Measurements from ENCODE around the gene CBR4. TPM values are rescaled to one million over a fixed set of nuclear protein-coding genes. Genes with fewer than 3 reads are reported as not detected.
A peak's percentile ranks its signal among the peaks of the same experiment; 100 is the strongest.

The CBR4 gene
- total RNA-seq, 4 donors from 2014 or later, result 20.4 to 25.6 (median 24.7) TPM

GRCh38 chr4:169014586-169014985 lies 4.5 kb upstream of the CBR4 start:
- no peak for TF ChIP-seq CTCF (IDR thresholded peaks at IDR 0.05)
- no peak for TF ChIP-seq EP300 (IDR thresholded peaks at IDR 0.05)
- no peak for TF ChIP-seq POLR2A (IDR thresholded peaks at IDR 0.05)
- no peaks in the 10 kb centered on the region for H3K36me3 ChIP-seq
- H3K27ac ChIP-seq, result peak overlapping the region in 2 of 4 donors; percentile 61 to 76
- no peak overlapping the region for H3K4me3 ChIP-seq
- H3K9me3 ChIP-seq, result no peaks in the 10 kb centered on the region
- peaks cover 0 to 20% (median 2%) of the 10 kb centered on the region in 4 donors for H3K4me1 ChIP-seq
- H3K27me3 ChIP-seq, result no peaks in the 10 kb centered on the region
- 20 to 28% methylated on average over 2 of the region's 2 CpGs for WGBS, 2 donors
- no peak for DNase-seq (ENCODE audit: low spot score in 2 of 2)

- peak overlapping the region in 1 of 4 donors; percentile 76 for H3K27ac ChIP-seq
- 68 to 78% methylated on average over 1 of the region's 1 CpG for WGBS, 2 donors
- no peak for TF ChIP-seq EP300 (IDR thresholded peaks at IDR 0.05)
- no peak for TF ChIP-seq CTCF (IDR thresholded peaks at IDR 0.05)
- no peak for TF ChIP-seq POLR2A (IDR thresholded peaks at IDR 0.05)
- H3K9me3 ChIP-seq, result no peaks in the 10 kb centered on the region
- H3K36me3 ChIP-seq, result no peaks in the 10 kb centered on the region
- H3K27me3 ChIP-seq, result no peaks in the 10 kb centered on the region
- no peak overlapping the region for H3K4me3 ChIP-seq
- DNase-seq (ENCODE audit: low spot score in 2 of 2), result no peak
- peaks cover 3 to 29% (median 11%) of the 10 kb centered on the region in 4 donors for H3K4me1 ChIP-seq
Measured at GRCh38 chr4:169013396-169013795, 3.3 kb upstream of the CBR4 start.

- no peaks in the 10 kb centered on the region for H3K9me3 ChIP-seq
- no peaks in the 10 kb centered on the region for H3K27me3 ChIP-seq
- no peak overlapping the region for H3K27ac ChIP-seq
- DNase-seq (ENCODE audit: low spot score in 2 of 2), result no peak
- H3K4me3 ChIP-seq, result no peak overlapping the region
- H3K36me3 ChIP-seq, result no peaks in the 10 kb centered on the region
- H3K4me1 ChIP-seq, result peaks cover 3 to 43% (median 22%) of the 10 kb centered on the region in 4 donors
- 79 to 90% methylated on average over 2 of the region's 2 CpGs for WGBS, 2 donors
- TF ChIP-seq POLR2A (IDR thresholded peaks at IDR 0.05) (no peak), EP300 (IDR thresholded peaks at IDR 0.05) (no peak), CTCF (IDR thresholded peaks at IDR 0.05) (no peak)
Measured at GRCh38 chr4:169012049-169012448, 2.0 kb upstream of the CBR4 start.

GRCh38 chr4:169009286-169010124 lies 550 bp downstream of the CBR4 start:
- H3K27ac ChIP-seq, result peak overlapping the region; percentile 90 to 97 (median 92)
- peaks cover 0 to 12% (median 0%) of the 10 kb centered on the region in 3 donors for H3K36me3 ChIP-seq
- TF ChIP-seq CTCF (IDR thresholded peaks at IDR 0.05) (peak in 2 of 5 experiments; percentile 19 to 61), POLR2A (IDR thresholded peaks at IDR 0.05) (no peak)
- 0 to 1% methylated on average over 36 to 43 of the region's 44 CpGs for WGBS, 2 donors
- H3K9me3 ChIP-seq, result no peaks in the 10 kb centered on the region
- peak; percentile 32 to 56 for DNase-seq (ENCODE audit: low spot score in 2 of 2)
- H3K4me3 ChIP-seq, result peak overlapping the region; percentile 70 to 89 (median 79)
- no peaks in the 10 kb centered on the region for H3K27me3 ChIP-seq
- peaks cover 3 to 46% (median 19%) of the 10 kb centered on the region in 4 donors for H3K4me1 ChIP-seq

- H3K9me3 ChIP-seq, result no peaks in the 10 kb centered on the region
- H3K27ac ChIP-seq, result no peak overlapping the region
- DNase-seq (ENCODE audit: low spot score in 2 of 2), result no peak
- H3K4me1 ChIP-seq, result peaks cover 3 to 44% (median 19%) of the 10 kb centered on the region in 4 donors
- 56 to 80% methylated on average over 1 of the region's 1 CpG for WGBS, 2 donors
- peaks cover 0 to 47% (median 0%) of the 10 kb centered on the region in 3 donors for H3K36me3 ChIP-seq
- TF ChIP-seq EP300 (IDR thresholded peaks at IDR 0.05) (no peak), CTCF (IDR thresholded peaks at IDR 0.05) (peak in 3 of 5 experiments; percentile 8 to 29 (median 16))
- H3K27me3 ChIP-seq, result no peaks in the 10 kb centered on the region
- H3K4me3 ChIP-seq, result no peak overlapping the region
Measured at GRCh38 chr4:169005453-169006099, 4.5 kb downstream of the CBR4 start.
